Skeletal muscle tissue (tissue), 4 donors: ENCODE results near the gene SLFN14. TPM values are rescaled to one million over a fixed set of nuclear protein-coding genes. Genes with fewer than 3 reads are reported as not detected.

ENCODE experiments used
- H3K27ac ChIP-seq: one replicate; pipeline ENCODE4 v1.7.0; 2013; ENCODE audit warnings: mild to moderate bottlenecking, low read depth, low read length, inconsistent platforms
- H3K27me3 ChIP-seq, 3 donors: one replicate each; pipeline ENCODE4 v1.7.0; 2013; ENCODE audit warnings: low read length in 3 of 3; ENCODE audit not compliant: control insufficient read depth in 3 of 3, insufficient read depth in 3 of 3
- H3K36me3 ChIP-seq, 3 donors: one replicate each; pipeline ENCODE4 v1.7.0; 2013; ENCODE audit warnings: low read length in 3 of 3; ENCODE audit not compliant: control insufficient read depth in 3 of 3, insufficient read depth in 3 of 3
- H3K4me1 ChIP-seq, 3 donors: one replicate each; pipeline ENCODE4 v1.7.0; 2013; ENCODE audit warnings: low read length in 3 of 3, mild to moderate bottlenecking in 3 of 3; ENCODE audit not compliant: control insufficient read depth in 3 of 3, insufficient read depth in 3 of 3
- H3K4me3 ChIP-seq, 3 donors: one replicate each; pipeline ENCODE4 v1.7.0; 2013; ENCODE audit warnings: low read length in 3 of 3
- H3K9ac ChIP-seq, 3 donors: one replicate each; pipeline ENCODE4 v1.7.0; 2013; ENCODE audit warnings: low read length in 3 of 3, mild to moderate bottlenecking in 3 of 3, moderate library complexity in 2 of 3, low read depth in 1 of 3
- H3K9me3 ChIP-seq, 3 donors: one replicate each; pipeline ENCODE4 v1.7.0; 2013; ENCODE audit warnings: low read length in 3 of 3; ENCODE audit not compliant: control insufficient read depth in 3 of 3
- total RNA-seq: library from RNA; depleted of rRNA; stranded (reverse); fragments of >200 nt; gene quantifications from one replicate; pipeline ENCODE4 v1.2.3, GENCODE V29; 2014
- donor health status: Osteomylitis.

The SLFN14 gene
- total RNA-seq, 1 donor from 2014 or later: 1.0 TPM

- no peaks in the 10 kb centered on the region for H3K9me3 ChIP-seq
- H3K27me3 ChIP-seq: no peaks in the 10 kb centered on the region
- H3K36me3 ChIP-seq: peaks cover 0 to 4% (median 0%) of the 10 kb centered on the region in 3 donors
- H3K27ac ChIP-seq: peak within 1 kb of the TSS; percentile 97
- H3K4me1 ChIP-seq: peaks cover 10 to 16% (median 15%) of the 10 kb centered on the region in 3 donors
- H3K4me3 ChIP-seq: peak within 1 kb of the TSS; percentile 92 to 100 (median 98)
- H3K9ac ChIP-seq: peak within 1 kb of the TSS; percentile 97 to 99 (median 98)
Observed at GRCh38 chr17:35587074-35587961, 26.7 kb upstream of the SLFN14 start, which contains the start of gene AP2B1. Gene AP2B1, plus strand, starts transcription at chr17:35587322. Its CDS starts 6,709 bp downstream, at chr17:35594031.

- H3K4me3 ChIP-seq: peak overlapping the region; percentile 92 to 100 (median 98)
Observed at GRCh38 chr17:35586569-35587073, 26.0 kb upstream of the SLFN14 start.

GRCh38 chr17:35584061-35584460, 23.4 kb upstream of the SLFN14 start:
- Histone ChIP-seq H3K4me1 (peaks cover 8 to 17% (median 17%) of the 10 kb centered on the region in 3 donors), H3K9ac (no peak overlapping the region), H3K4me3 (no peak overlapping the region), H3K27me3 (no peaks in the 10 kb centered on the region), H3K36me3 (peaks cover 0 to 4% (median 0%) of the 10 kb centered on the region in 3 donors), H3K27ac (no peak overlapping the region), H3K9me3 (no peaks in the 10 kb centered on the region)

More at GRCh38 chr17:35586569-35587073, 26.0 kb upstream of the SLFN14 start:
- Histone ChIP-seq H3K4me1 (peaks cover 10 to 16% (median 15%) of the 10 kb centered on the region in 3 donors), H3K27me3 (no peaks in the 10 kb centered on the region), H3K9me3 (no peaks in the 10 kb centered on the region), H3K36me3 (peaks cover 0 to 4% (median 0%) of the 10 kb centered on the region in 3 donors), H3K9ac (peak overlapping the region; percentile 69 to 99 (median 98)), H3K27ac (peak overlapping the region; percentile 97)

- Histone ChIP-seq H3K27me3 (no peaks in the 10 kb centered on the region), H3K27ac (peak overlapping the region; percentile 91), H3K4me3 (peak overlapping the region; percentile 93 to 96 (median 93)), H3K36me3 (peaks cover 3 to 9% (median 5%) of the 10 kb centered on the region in 3 donors), H3K9ac (peak overlapping the region; percentile 92 to 97 (median 97)), H3K9me3 (no peaks in the 10 kb centered on the region), H3K4me1 (peaks cover 13 to 25% (median 15%) of the 10 kb centered on the region in 3 donors)
Observed at GRCh38 chr17:35578929-35579432, 18.4 kb upstream of the SLFN14 start.

GRCh38 chr17:35578197-35578928, 17.7 kb upstream of the SLFN14 start, which contains the start of gene PEX12:
Gene PEX12, minus strand, starts transcription at chr17:35578571. Its CDS starts 550 bp downstream, at chr17:35578021.
- no peaks in the 10 kb centered on the region for H3K9me3 ChIP-seq
- H3K27ac ChIP-seq: peak within 1 kb of the TSS; percentile 91
- H3K9ac ChIP-seq: peak within 1 kb of the TSS; percentile 92 to 97 (median 97)

GRCh38 chr17:35577830-35578196, 17.2 kb upstream of the SLFN14 start:
- Histone ChIP-seq H3K36me3 (peaks cover 3 to 10% (median 9%) of the 10 kb centered on the region in 3 donors), H3K4me1 (peaks cover 13 to 25% (median 15%) of the 10 kb centered on the region in 3 donors), H3K27me3 (no peaks in the 10 kb centered on the region), H3K27ac (peak overlapping the region; percentile 91), H3K9ac (peak overlapping the region; percentile 92 to 97 (median 97)), H3K9me3 (no peaks in the 10 kb centered on the region), H3K4me3 (peak overlapping the region; percentile 93 to 96 (median 93))

More at GRCh38 chr17:35578197-35578928, 17.7 kb upstream of the SLFN14 start, which contains the start of gene PEX12:
- Histone ChIP-seq H3K4me3 (peak within 1 kb of the TSS; percentile 93 to 96 (median 93)), H3K27me3 (no peaks in the 10 kb centered on the region), H3K4me1 (peaks cover 13 to 25% (median 15%) of the 10 kb centered on the region in 3 donors), H3K36me3 (peaks cover 3 to 10% (median 9%) of the 10 kb centered on the region in 3 donors)

GRCh38 chr17:35575759-35576158, 15.1 kb upstream of the SLFN14 start:
- Histone ChIP-seq H3K36me3 (peaks cover 3 to 10% (median 9%) of the 10 kb centered on the region in 3 donors), H3K27ac (no peak overlapping the region), H3K9ac (no peak overlapping the region), H3K4me3 (no peak overlapping the region), H3K9me3 (no peaks in the 10 kb centered on the region), H3K4me1 (peaks cover 13 to 25% (median 15%) of the 10 kb centered on the region in 3 donors), H3K27me3 (no peaks in the 10 kb centered on the region)

GRCh38 chr17:35569405-35569804, 8.8 kb upstream of the SLFN14 start:
- H3K27me3 ChIP-seq: no peaks in the 10 kb centered on the region
- peaks cover 14 to 25% (median 22%) of the 10 kb centered on the region in 3 donors for H3K4me1 ChIP-seq
- no peak overlapping the region for H3K27ac ChIP-seq
- H3K36me3 ChIP-seq: peaks cover 0 to 6% (median 0%) of the 10 kb centered on the region in 3 donors
- peak overlapping the region in 1 of 3 donors; percentile 98 for H3K9ac ChIP-seq
- peak overlapping the region in 1 of 3 donors; percentile 7 for H3K4me3 ChIP-seq
- no peaks in the 10 kb centered on the region for H3K9me3 ChIP-seq

- Histone ChIP-seq H3K36me3 (peaks cover 0 to 2% (median 0%) of the 10 kb centered on the region in 3 donors), H3K9ac (peak overlapping the region; percentile 95 to 98 (median 96)), H3K27ac (peak overlapping the region; percentile 93), H3K4me3 (peak overlapping the region; percentile 89 to 97 (median 92)), H3K9me3 (no peaks in the 10 kb centered on the region), H3K4me1 (peaks cover 14 to 25% (median 22%) of the 10 kb centered on the region in 3 donors), H3K27me3 (no peaks in the 10 kb centered on the region)
Observed at GRCh38 chr17:35568561-35568960, 7.9 kb upstream of the SLFN14 start.
